Brain pericyte (primary cell): ENCODE data around the gene PLCB4.

Experiments
- DNase-seq: peaks from one replicate; pipeline ENCODE4 v3.0.0-alpha.2; 2012; ENCODE audit warnings: low read depth, low spot score

PLCB4 gene

GRCh38 chr20:9441948-9442347 is 373.1 kb downstream of the PLCB4 start:
- DNase-seq: no peak

- no peak for DNase-seq
Observed at GRCh38 chr20:9442858-9443257, 374.0 kb downstream of the PLCB4 start.

- DNase-seq: no peak
Observed at GRCh38 chr20:9444921-9445320, 376.0 kb downstream of the PLCB4 start.

GRCh38 chr20:9447182-9447581 is 378.3 kb downstream of the PLCB4 start:
- DNase-seq: no peak

- DNase-seq: no peak
Observed at GRCh38 chr20:9453201-9453600, 384.3 kb downstream of the PLCB4 start.

GRCh38 chr20:9454791-9455190 is 385.9 kb downstream of the PLCB4 start:
- DNase-seq: no peak

- DNase-seq: no peak
Observed at GRCh38 chr20:9457136-9457535, 388.2 kb downstream of the PLCB4 start.

GRCh38 chr20:9458138-9458796 is 389.4 kb downstream of the PLCB4 start:
- DNase-seq: peak; percentile 88

- peak; percentile 4 for DNase-seq
Observed at GRCh38 chr20:9460518-9460917, 391.6 kb downstream of the PLCB4 start.

GRCh38 chr20:9467995-9468394 is 399.1 kb downstream of the PLCB4 start:
- no peak for DNase-seq

- DNase-seq: no peak
Observed at GRCh38 chr20:9474835-9475415, 406.0 kb downstream of the PLCB4 start.

- DNase-seq: no peak
Observed at GRCh38 chr20:9475456-9475855, 406.6 kb downstream of the PLCB4 start.

- DNase-seq: no peak
Observed at GRCh38 chr20:9476174-9476573, 407.3 kb downstream of the PLCB4 start.

- no peak for DNase-seq
Observed at GRCh38 chr20:9476637-9477036, 407.8 kb downstream of the PLCB4 start.

- no peak for DNase-seq
Observed at GRCh38 chr20:9478771-9479170, 409.9 kb downstream of the PLCB4 start.

- DNase-seq: no peak
Observed at GRCh38 chr20:9480066-9480465, 411.2 kb downstream of the PLCB4 start.

- DNase-seq: no peak
Observed at GRCh38 chr20:9482180-9482579, 413.3 kb downstream of the PLCB4 start.

- DNase-seq: no peak
Observed at GRCh38 chr20:9483131-9483530, 414.2 kb downstream of the PLCB4 start.

- no peak for DNase-seq
Observed at GRCh38 chr20:9485614-9486340, 416.9 kb downstream of the PLCB4 start.

- no peak for DNase-seq
Observed at GRCh38 chr20:9487231-9487630, 418.3 kb downstream of the PLCB4 start.

GRCh38 chr20:9488063-9488462 is 419.2 kb downstream of the PLCB4 start:
- DNase-seq: no peak

- DNase-seq: no peak
Observed at GRCh38 chr20:9490161-9490560, 421.3 kb downstream of the PLCB4 start.

GRCh38 chr20:9490631-9491030 is 421.7 kb downstream of the PLCB4 start:
- no peak for DNase-seq
